HG03354 (cell line): Measurements from ENCODE around the gene CRIP2.

Experiments used
- ATAC-seq: cut with Tn5 transposase; IDR thresholded peaks from one replicate; pipeline ENCODE4 v1.9.1; 2021; ENCODE audit warnings: mild to moderate bottlenecking; ENCODE audit not compliant: unreplicated experiment, poor library complexity, severe bottlenecking

The CRIP2 gene

DNA sequence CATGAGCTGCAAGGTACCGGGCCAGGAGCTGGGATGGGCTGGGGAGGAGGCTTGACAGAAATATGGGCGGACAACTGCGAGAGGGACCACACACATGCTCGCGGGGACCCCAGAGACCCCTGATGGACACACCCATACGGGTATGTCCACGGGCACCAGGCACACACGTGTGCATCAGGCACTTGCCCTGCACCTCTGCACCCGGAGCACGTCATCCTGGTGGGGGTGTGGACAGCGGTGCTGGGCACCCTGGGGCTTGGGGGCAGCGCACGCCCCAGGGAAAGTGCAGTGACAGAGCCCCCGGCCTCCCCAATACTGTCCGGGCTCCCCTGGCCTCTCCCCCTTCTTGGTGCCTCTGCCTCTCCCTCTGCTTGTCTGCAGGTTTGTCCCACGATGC, 10.4 kb downstream of the CRIP2 start:
- ATAC-seq: no peak

DNA sequence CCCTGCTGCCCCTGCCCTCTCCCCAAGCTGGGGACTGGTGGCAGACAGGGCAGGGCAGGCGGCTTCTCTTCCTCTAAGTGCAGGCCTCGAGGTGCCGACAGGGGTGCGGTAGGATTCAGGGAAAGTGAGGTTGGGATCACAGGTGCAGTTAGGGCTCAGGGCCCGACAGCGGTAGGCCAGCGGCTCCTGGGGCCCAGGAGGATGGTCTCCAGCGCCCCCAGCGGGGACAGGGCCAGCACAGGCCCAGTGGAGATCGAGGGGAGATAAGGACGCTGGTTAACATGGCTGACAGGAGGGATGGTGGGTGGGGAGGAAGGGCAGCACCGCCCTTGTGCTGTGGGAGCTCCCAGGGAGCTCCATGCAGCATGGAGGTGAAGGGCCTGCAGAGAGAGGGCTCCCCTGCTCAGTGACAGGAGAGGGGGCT, 11.1 kb downstream of the CRIP2 start:
- ATAC-seq: no peak

DNA sequence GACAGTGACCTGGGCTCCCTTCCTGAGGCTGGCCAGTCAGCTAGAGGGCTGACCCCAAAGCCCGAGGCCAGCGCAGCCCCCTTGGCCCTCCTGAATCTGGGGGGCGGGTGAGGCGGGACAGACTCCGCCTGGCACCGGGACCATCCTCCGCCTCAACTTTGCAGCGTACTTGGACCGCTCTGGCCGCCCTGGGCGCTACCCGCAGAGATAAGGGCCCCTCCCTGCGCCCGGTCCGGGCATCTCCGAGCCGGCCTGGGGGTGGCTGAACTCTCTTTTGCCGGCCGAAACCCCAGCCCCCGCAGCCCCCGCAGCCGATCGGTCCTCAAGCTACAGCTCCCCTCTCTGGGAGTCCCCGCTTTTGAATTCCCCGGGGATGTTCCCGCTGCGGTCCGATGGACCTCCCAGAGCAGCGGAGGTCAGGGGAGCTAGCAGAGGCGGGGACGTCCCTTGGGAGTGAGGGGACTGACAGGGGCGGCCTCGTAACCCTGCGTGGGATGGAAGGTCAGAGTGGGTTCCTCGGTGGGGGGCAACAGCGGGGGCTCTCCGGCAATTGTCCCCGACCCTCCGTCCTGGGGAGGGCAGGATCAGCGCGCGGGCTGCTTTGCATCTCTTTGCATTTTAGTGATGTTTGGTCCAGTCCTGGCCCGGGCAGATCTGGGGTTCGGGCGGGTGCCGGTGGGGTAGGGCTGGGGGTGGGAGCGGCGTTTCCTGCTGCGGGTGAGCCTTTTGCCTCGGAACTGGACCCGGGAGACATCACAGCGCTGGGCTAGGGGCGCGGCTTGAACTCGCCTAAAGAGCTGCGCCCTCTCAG, 11.7 kb downstream of the CRIP2 start, which contains the start of gene CRIP1:
Gene CRIP1 (plus strand): TSS at position 724 of the 811 bp plus-strand sequence. CDS start 374 bp downstream, outside the sequence.
- no peak for ATAC-seq

DNA sequence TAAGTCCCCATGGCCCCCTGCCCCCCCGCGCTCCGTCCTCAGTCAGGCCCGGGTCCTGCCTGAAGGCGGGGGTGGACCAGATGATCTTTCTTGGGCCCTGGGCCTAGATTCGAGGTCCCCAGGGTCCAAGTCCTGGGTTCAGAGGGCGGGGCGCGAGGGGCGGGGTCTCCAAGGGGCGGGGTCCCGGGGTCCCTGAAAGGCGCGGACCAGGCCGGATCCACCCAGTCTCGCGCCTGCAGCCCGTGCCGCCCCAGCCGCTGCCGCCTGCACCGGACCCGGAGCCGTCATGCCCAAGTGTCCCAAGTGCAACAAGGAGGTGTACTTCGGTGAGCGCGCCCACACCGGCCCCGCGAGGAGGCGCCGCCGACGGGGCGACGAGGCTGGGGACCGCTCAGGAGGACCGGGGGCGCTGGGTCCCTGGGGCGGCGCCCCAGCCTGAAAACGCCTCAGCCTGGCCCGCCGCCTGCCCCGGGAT, 12.4 kb downstream of the CRIP2 start:
- no peak for ATAC-seq

DNA sequence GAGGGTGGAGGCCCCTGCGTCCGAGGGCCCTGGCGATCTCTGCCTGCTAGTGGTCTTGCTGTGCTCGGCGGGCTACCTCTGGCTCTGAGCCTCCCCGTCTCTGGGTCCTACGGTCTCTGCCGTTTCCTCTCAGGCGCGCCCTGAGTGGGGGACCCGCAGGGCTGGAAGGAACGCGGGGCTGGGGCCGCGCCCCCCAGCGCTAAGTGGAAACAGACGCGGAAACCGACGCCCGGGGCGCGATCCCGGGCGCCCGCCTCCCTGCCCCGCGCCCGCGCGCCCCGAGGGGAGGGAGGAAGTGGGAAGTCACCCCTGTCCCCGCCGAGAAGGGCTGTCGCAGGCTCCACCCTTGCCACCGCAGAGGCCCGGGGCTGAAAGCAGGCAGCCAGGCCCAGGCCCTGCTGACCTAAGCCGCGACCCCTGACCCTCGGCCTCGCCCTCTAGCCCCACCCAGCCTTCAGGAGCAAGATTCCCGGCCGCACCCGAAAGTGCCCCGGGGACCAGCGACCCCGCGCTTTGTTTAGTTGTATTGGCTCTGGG, 12.9 kb downstream of the CRIP2 start:
- ATAC-seq: no peak

DNA sequence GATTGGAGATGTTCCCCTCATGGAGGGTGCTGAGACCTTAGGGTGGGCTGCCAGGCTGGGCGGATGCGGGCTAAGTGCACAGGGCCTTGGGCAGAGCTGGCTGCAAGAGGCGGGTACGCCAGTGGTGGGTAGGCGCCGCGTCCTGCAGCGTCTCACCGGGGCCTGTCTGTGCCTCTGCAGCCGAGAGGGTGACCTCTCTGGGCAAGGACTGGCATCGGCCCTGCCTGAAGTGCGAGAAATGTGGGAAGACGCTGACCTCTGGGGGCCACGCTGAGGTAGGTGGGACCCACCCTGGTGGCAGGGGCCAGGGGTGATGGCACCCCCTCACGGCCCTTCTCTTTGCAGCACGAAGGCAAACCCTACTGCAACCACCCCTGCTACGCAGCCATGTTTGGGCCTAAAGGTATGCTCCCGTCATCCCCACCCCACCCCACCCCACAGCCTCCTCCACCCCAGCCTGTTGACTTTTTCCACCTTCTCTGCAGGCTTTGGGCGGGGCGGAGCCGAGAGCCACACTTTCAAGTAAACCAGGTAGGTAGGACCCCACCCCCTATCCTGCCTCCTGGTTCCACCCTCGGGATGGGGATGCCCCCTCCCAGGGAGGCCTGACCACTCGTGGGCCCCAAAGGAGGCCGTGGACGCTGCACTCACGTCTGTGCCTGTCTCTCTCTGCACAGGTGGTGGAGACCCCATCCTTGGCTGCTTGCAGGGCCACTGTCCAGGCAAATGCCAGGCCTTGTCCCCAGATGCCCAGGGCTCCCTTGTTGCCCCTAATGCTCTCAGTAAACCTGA, 13.6 kb downstream of the CRIP2 start:
- no peak for ATAC-seq

DNA sequence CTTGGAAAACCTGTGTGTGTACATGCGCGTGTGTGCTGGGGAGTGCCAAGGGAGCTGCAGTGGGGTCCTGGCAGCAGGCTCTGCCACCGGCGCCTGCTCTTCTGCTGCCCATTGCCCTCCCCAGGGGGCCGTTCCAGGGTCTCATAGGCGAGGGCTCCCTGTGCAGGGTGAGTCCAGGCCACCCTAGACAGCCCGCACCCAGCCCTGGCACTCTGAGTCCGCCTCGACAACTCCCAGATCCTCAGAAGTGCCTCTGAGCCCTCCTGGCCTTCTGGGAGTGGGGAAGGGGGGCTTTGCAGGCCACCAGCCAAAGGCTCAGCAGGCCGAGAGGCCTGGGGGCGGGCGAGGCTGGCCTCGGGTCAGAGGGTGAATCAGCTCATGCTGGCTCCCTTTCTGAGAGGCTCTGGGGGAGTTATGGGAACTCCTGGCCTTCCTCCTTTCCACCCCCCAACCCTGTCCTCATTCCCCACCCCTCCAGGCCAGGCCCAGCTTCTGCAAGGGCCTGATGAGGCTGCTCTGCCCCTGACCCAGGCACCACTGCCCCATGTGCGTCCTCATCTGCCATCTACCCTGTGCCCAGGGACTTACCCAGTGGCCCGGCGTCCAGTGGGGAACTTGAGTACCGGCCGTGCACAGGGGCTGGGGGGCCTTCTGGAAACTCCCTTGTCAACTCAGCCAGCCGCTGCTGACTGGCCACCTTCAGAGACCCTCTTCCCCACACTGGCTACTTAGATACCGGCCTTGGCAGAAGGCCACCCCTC, 14.3 kb downstream of the CRIP2 start:
- ATAC-seq: no peak

DNA sequence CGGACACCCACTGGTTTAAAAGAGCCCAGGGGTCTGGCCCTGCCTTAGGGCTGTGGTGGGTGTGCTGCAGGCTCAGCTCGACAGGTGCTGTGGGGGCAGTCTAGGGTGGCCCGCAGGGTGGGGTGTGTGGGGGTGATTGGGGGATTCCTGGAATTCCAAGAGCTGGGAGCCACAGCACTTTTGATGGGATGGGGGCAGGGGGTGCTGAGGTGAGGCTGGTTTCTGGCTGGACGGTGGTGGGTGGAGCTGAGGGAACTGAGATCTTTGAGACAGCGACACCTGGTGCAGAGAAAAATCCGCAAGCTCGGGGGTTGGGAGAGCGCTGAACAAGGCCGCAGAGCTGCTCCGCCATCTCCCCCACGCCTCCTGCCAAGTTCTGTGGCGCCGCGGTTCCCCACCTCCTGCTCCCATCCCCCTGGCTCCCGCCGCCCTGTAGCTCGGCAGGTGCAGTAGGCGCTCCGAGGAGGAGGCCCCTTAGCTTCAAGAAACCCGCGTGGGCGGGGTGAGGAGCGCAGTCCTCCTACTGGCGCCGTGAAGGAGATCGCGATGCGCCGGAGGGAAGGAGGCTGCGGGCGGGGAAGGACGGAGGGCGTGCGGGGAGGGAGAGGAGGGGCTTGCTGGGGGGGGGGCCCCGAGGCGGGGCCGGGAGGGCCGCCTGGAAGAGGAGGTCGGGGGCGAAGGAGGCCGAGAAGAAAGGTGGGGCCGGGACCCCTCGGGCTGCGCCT, 15.1 kb downstream of the CRIP2 start:
- ATAC-seq: no peak

DNA sequence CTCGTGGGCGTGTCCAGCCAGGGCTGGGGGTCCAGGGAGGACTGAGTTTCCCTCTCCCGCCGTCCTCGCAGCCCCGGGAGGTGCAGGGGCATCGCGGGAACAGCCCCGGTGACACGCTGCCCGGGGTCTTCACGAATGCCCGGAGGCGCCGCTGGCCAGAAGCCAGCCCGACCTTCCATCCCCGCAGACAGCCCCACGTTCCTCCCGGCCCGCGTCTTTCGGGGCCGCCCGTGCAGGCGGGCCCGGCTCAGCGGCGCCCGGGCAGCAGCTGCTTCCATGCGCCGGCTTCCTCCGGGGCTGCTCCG, 15.6 kb downstream of the CRIP2 start:
- ATAC-seq: peak; percentile 2

DNA sequence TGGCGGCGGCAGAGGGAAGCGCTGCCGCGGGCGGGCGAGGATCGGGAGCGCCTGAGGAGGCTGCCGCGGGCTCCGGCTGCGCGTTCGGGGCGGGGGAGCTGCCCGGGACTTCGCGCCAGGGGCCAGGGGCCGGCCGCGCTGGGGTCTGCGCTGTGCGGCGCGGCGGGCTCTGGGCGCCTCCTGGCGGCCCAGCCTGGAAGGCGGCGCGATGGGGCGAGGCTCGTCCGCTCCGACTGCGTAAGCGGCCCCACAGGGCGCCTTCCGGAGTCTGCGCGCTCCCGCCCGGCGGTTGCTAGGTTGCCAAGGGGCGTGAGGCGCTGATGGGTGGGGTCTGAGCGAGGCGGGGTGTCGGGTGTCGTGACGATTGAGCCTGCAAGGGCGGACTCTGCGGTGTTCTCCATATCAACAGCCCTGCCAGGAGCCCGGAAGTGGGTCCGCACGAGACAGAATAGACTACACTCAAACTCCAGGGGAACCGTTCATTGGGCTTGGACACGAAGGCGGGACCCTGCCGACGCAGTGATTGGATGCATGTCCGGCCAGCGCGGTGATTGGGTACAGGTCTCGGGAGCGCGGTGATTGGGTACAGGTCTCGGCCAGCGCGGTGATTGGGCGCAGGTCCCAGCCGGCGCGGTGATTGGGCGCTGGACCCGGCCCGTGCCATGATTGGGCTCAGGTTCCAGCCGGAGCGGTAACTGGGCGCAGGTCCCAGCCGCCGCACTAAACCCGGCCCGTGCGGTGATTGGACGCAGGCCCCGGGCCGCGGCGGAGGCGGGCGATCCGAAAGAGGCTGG, 16.1 kb downstream of the CRIP2 start, which contains the start of gene TEDC1:
Gene TEDC1 (plus strand): TSS at position 675 of the 794 bp plus-strand sequence. CDS start 130 bp downstream, outside the sequence.
- peak; percentile 73 for ATAC-seq

DNA sequence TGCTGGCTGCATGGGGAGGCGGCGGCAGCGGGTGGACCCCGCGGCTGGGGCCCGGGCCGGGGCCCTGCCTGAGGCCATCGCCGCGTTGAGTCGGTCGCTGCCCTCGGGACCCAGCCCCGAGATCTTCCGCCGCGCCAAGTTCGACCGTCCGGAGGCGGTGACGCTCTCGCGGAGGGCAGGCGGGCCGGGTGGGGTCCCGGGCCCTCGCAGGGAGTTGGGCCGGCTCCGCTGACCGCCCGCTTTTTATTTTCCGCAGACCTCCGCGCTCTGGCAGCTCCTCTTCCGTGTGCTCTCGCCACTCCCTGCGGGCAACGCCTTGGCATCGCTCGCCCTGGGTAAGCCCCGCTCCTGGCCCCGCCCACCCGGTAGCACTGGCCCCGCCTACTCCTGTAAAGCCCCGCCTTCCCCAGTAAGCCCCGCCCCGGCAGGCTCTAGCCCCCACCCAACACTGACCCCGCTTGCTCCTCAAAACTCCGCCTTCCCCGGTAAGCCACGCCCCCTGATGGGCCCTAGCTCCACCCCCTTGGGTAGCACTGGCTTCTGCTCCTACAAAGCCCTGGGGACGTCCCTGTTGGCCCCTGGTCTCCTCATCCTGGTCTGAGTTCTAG, 16.8 kb downstream of the CRIP2 start:
- peak; percentile 9 for ATAC-seq

DNA sequence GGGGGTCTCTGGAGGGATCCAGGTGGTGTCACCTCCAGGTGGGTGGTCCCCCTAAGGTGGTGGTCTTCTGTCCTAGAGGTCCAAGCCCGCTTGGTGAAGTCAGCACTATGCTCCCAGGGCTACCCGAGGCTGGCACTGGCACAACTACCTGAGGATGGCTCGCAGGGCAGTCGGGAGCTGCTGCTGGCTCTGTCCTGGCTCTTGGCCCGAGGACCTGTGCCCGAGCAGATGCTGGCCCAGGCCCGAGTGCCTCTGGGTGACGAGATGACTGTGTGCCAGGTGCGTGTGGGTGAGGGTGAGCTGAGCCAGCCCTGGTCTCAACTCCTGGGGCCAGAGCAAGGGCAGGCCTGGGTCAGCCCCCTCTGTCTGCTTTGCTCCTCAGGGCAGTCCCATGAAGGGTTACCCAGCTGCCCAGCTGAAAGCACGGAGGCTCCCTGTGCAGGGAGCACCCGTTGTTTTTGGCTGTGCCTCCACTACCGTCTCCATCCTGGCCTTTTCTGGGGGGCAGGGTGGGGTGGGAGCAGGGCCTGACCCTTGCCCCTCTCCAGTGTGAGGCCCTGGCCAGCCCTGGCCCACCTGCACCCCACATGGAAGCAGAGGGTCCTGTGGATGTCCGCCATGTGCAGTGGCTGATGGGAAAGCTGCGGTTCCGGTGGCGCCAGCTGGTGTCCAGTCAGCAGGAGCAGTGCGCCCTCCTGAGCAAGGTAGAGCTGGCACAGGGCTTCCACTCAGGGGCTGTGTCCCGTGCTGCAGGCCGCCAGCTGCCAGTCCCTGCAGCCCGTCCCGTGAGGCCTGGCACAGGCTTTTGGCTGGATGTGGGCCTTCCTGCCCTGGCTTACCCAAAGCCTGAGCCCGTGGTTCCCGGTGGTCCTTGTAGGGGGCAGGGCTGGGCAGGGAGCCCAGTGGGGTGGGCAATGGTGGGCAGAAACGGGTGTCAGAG, 17.7 kb downstream of the CRIP2 start:
- ATAC-seq: no peak

DNA sequence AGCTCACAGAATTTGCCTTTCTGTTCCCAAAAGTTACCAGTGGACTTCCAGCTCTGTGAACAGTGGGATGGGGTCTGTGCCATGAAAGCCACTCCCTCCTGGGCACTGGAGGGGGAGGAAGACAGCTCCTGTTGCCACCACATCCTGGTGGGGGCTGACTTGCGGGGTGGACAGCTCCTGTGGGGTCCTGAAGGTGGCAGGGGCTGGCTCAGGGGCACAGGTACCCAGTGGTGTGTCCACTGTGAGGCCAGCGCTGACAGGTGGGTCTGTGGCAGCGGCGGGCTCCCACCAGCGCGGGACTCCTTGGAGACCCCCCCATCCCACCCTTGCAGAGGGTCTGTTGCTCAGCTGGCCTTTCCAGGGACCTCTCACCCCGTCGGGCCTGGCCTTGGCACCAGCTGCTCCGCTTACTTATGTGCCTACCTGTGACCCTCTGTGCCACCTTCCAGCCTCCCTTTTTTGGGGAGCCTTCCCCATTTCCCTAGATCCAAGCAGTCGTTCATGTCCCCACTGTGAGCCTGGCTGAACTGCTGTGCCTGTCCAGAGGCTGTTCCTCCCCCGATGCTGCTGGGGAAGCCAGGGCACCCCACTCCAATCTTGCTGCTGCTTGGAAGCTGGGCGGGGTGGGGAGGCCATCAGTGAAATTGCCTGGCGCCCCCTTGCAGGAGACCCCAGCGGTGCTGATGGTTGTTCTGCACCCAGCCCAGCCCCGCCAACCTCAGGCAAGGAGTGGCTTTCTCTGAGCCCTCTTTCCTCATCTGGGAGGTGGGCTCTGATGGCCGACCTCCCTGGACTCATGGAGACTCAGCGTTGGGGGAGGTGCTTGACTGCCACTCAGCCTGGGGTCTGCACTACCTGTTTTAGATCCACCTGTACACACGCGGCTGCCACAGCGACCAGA, 18.6 kb downstream of the CRIP2 start:
- ATAC-seq: no peak

DNA sequence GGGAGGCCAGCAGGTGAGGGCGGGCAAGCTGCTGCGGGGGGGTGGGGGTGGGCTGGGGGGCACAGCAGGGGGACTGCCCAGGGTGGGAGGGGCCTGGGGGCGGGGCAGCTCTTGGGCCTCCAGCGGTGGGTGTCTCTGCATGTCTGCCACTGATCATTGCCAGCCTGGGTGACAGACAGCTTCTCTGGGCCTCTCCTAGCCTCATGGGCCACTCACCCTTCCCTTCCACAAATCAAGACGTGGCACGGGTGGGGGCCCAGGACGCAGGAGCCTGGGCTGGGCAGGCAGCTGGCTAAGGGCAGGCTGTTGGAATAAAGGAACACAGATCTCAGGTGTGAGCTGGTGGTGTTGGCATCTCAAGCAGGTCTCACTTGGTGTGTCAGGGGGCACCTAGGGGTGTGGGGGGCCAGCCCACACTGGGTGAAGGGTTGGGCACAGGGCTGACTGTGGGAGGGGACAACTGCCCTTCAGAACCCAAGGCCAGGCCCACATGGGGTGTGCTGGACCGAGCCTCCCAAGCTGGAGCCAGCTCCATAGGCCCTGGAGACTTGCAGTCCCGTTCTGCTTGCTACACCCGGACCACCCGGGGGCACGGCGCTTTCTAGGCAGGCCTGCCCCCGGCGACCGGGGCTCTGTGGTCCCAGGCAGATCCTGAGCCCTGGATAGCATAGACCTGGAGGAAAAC, 19.4 kb downstream of the CRIP2 start:
- no peak for ATAC-seq

DNA sequence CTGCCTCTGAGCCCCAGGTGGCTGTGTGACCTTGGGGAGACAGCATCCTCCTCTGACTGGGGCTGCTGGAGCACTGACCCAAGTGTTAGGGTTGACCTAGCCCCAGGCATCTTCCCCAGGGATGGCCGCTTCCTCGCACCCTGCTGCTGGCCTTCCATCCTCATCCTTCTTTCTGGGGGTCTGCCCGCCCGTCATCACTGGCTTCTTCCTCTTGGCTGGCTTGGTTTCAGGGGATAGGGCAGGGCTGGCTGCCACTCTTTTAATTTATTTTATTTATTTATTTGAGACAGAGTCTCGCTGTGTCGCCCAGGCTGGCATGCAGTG, 19.9 kb downstream of the CRIP2 start:
- no peak for ATAC-seq
